ENCODE data around the gene NFKB2.

The NFKB2 gene

GRCh38 chr10:102405632-102406031, 10.1 kb downstream of the NFKB2 start:
- Mint-ChIP-seq H3K9me3 (no peaks in the 10 kb centered on the region), H3K36me3 (ENCODE audit: insufficient read depth) (peaks cover 35% of the 10 kb centered on the region), H3K4me1 (peaks cover 16% of the 10 kb centered on the region), H3K27ac (ENCODE audit: low read depth) (peak overlapping the region; percentile 68), H3K27me3 (peaks cover 32% of the 10 kb centered on the region), H3K4me3 (no peak overlapping the region)
- no peak for ATAC-seq (replicated peaks; ENCODE audit: extremely low read depth, poor library complexity, severe bottlenecking)
- no peak for DNase-seq (ENCODE audit: low spot score in 2 of 2)

- no peak for DNase-seq (ENCODE audit: low spot score in 2 of 2)
- Mint-ChIP-seq H3K4me1 (peaks cover 22% of the 10 kb centered on the region), H3K9me3 (no peaks in the 10 kb centered on the region), H3K27ac (ENCODE audit: low read depth) (peak overlapping the region; percentile 67), H3K4me3 (peak overlapping the region; percentile 27), H3K27me3 (peaks cover 43% of the 10 kb centered on the region), H3K36me3 (ENCODE audit: insufficient read depth) (peaks cover 35% of the 10 kb centered on the region)
- no peak for ATAC-seq (replicated peaks; ENCODE audit: extremely low read depth, poor library complexity, severe bottlenecking)
Measured at GRCh38 chr10:102406815-102407214, 11.3 kb downstream of the NFKB2 start.

GRCh38 chr10:102407425-102408130, 12.1 kb downstream of the NFKB2 start:
- DNase-seq (ENCODE audit: low spot score in 2 of 2) = no peak
- Mint-ChIP-seq H3K27me3 (peaks cover 51% of the 10 kb centered on the region), H3K36me3 (ENCODE audit: insufficient read depth) (peaks cover 30% of the 10 kb centered on the region), H3K27ac (ENCODE audit: low read depth) (no peak overlapping the region), H3K9me3 (no peaks in the 10 kb centered on the region), H3K4me1 (peaks cover 22% of the 10 kb centered on the region), H3K4me3 (peak overlapping the region; percentile 55)
- no peak for ATAC-seq (replicated peaks; ENCODE audit: extremely low read depth, poor library complexity, severe bottlenecking)

GRCh38 chr10:102408131-102408727, 12.7 kb downstream of the NFKB2 start:
- H3K27ac Mint-ChIP-seq (ENCODE audit: low read depth) = no peak overlapping the region
- H3K36me3 Mint-ChIP-seq (ENCODE audit: insufficient read depth) = peaks cover 29% of the 10 kb centered on the region
- peaks cover 22% of the 10 kb centered on the region for H3K4me1 Mint-ChIP-seq
- DNase-seq (ENCODE audit: low spot score in 2 of 2) (no peak), ATAC-seq (replicated peaks; ENCODE audit: extremely low read depth, poor library complexity, severe bottlenecking) (no peak)
- no peaks in the 10 kb centered on the region for H3K9me3 Mint-ChIP-seq
- peak overlapping the region; percentile 55 for H3K4me3 Mint-ChIP-seq
- H3K27me3 Mint-ChIP-seq = peaks cover 58% of the 10 kb centered on the region

- peak; percentile 35 for ATAC-seq (replicated peaks; ENCODE audit: extremely low read depth, poor library complexity, severe bottlenecking)
- DNase-seq (ENCODE audit: low spot score in 2 of 2) = no peak
- no peaks in the 10 kb centered on the region for H3K9me3 Mint-ChIP-seq
- peaks cover 26% of the 10 kb centered on the region for H3K36me3 Mint-ChIP-seq (ENCODE audit: insufficient read depth)
- no peak overlapping the region for H3K27ac Mint-ChIP-seq (ENCODE audit: low read depth)
- peaks cover 61% of the 10 kb centered on the region for H3K27me3 Mint-ChIP-seq
- peak overlapping the region; percentile 70 for H3K4me3 Mint-ChIP-seq
- peaks cover 22% of the 10 kb centered on the region for H3K4me1 Mint-ChIP-seq
Measured at GRCh38 chr10:102408728-102409603, 13.5 kb downstream of the NFKB2 start.

- Mint-ChIP-seq H3K36me3 (ENCODE audit: insufficient read depth) (peaks cover 23% of the 10 kb centered on the region), H3K4me1 (peaks cover 22% of the 10 kb centered on the region), H3K27ac (ENCODE audit: low read depth) (no peak overlapping the region), H3K9me3 (no peaks in the 10 kb centered on the region), H3K27me3 (peaks cover 70% of the 10 kb centered on the region), H3K4me3 (peak overlapping the region; percentile 70)
- ATAC-seq (replicated peaks; ENCODE audit: extremely low read depth, poor library complexity, severe bottlenecking) = no peak
- DNase-seq (ENCODE audit: low spot score in 2 of 2) = no peak
Measured at GRCh38 chr10:102409604-102410428, 14.3 kb downstream of the NFKB2 start.

- ATAC-seq (replicated peaks; ENCODE audit: extremely low read depth, poor library complexity, severe bottlenecking) = no peak
Measured at GRCh38 chr10:102410429-102411073, 15.0 kb downstream of the NFKB2 start.

GRCh38 chr10:102411341-102412255, 16.1 kb downstream of the NFKB2 start:
- Mint-ChIP-seq H3K9me3 (no peaks in the 10 kb centered on the region), H3K27me3 (peaks cover 88% of the 10 kb centered on the region), H3K4me1 (peaks cover 22% of the 10 kb centered on the region), H3K4me3 (peak overlapping the region; percentile 57), H3K36me3 (ENCODE audit: insufficient read depth) (peaks cover 11% of the 10 kb centered on the region), H3K27ac (ENCODE audit: low read depth) (no peak overlapping the region)
- ATAC-seq (replicated peaks; ENCODE audit: extremely low read depth, poor library complexity, severe bottlenecking) (no peak), DNase-seq (ENCODE audit: low spot score in 2 of 2) (no peak)

More at GRCh38 chr10:102410429-102411073, 15.0 kb downstream of the NFKB2 start:
- DNase-seq (ENCODE audit: low spot score in 2 of 2) = no peak
- peaks cover 22% of the 10 kb centered on the region for H3K4me1 Mint-ChIP-seq
- no peaks in the 10 kb centered on the region for H3K9me3 Mint-ChIP-seq
- H3K4me3 Mint-ChIP-seq = peak overlapping the region; percentile 57
- peaks cover 17% of the 10 kb centered on the region for H3K36me3 Mint-ChIP-seq (ENCODE audit: insufficient read depth)
- H3K27me3 Mint-ChIP-seq = peaks cover 77% of the 10 kb centered on the region
- no peak overlapping the region for H3K27ac Mint-ChIP-seq (ENCODE audit: low read depth)

- H3K27ac Mint-ChIP-seq (ENCODE audit: low read depth) = no peak overlapping the region
- H3K27me3 Mint-ChIP-seq = peaks cover 92% of the 10 kb centered on the region
- DNase-seq (ENCODE audit: low spot score in 2 of 2) = no peak
- peaks cover 22% of the 10 kb centered on the region for H3K4me1 Mint-ChIP-seq
- no peak for ATAC-seq (replicated peaks; ENCODE audit: extremely low read depth, poor library complexity, severe bottlenecking)
- no peaks in the 10 kb centered on the region for H3K9me3 Mint-ChIP-seq
- peaks cover 14% of the 10 kb centered on the region for H3K36me3 Mint-ChIP-seq (ENCODE audit: insufficient read depth)
- no peak overlapping the region for H3K4me3 Mint-ChIP-seq
Measured at GRCh38 chr10:102412293-102412692, 16.8 kb downstream of the NFKB2 start.

- no peaks in the 10 kb centered on the region for H3K9me3 Mint-ChIP-seq
- DNase-seq (ENCODE audit: low spot score in 2 of 2) (no peak), ATAC-seq (replicated peaks; ENCODE audit: extremely low read depth, poor library complexity, severe bottlenecking) (no peak)
- H3K27me3 Mint-ChIP-seq = peaks cover 92% of the 10 kb centered on the region
- no peak overlapping the region for H3K4me3 Mint-ChIP-seq
- peaks cover 13% of the 10 kb centered on the region for H3K36me3 Mint-ChIP-seq (ENCODE audit: insufficient read depth)
- H3K27ac Mint-ChIP-seq (ENCODE audit: low read depth) = no peak overlapping the region
- peaks cover 20% of the 10 kb centered on the region for H3K4me1 Mint-ChIP-seq
Measured at GRCh38 chr10:102413053-102413705, 17.7 kb downstream of the NFKB2 start.
